ENCODE data around the gene MMP17. TPM values are rescaled to one million over a fixed set of nuclear protein-coding genes. Genes with fewer than 3 reads are reported as not detected.

The MMP17 gene
- total and polyA plus RNA-seq, 2 of the 4 experiments (the other 2 are of a cell fraction), result 1.4 to 11.8 TPM

- no peak for DNase-seq
- no peak for ATAC-seq (ENCODE audit: low read depth)
- CTCF ChIA-PET, result interaction anchor here (0.6 kb wide), 1 partner anchor 1069 kb away, joined by 3 read pairs; no protein-coding TSS in a partner anchor
These were observed 11.7 kb upstream of the MMP17 start for GRCh38 chr12:131816495-131816894.

More at GRCh38 chr12:131816495-131816894, 11.7 kb upstream of the MMP17 start:
- peaks cover 3% of the 10 kb centered on the region; the same call in 1 of the 2 replicates for H3K9me3 ChIP-seq (ENCODE audit: control insufficient read depth, insufficient read depth, low read length)
- no peak overlapping the region for H2BK120ac ChIP-seq (ENCODE audit: low read depth, low read length)
- no peak overlapping the region for H3K56ac ChIP-seq (ENCODE audit: extremely low read depth, insufficient read depth, low read length)
- H3K27me3 ChIP-seq (ENCODE audit: control insufficient read depth, insufficient read depth, low read length), result no peaks in the 10 kb centered on the region; the same call in 1 of the 2 replicates
- H3K4me1 ChIP-seq (ENCODE audit: control insufficient read depth, insufficient read depth, low read length), result no peaks in the 10 kb centered on the region
- H3K9ac ChIP-seq (ENCODE audit: low read depth, low read length), result no peak overlapping the region
- H2BK5ac ChIP-seq (ENCODE audit: low read depth, low read length, poor library complexity, severe bottlenecking), result no peak overlapping the region
- H3K79me1 ChIP-seq (ENCODE audit: low read depth in 1 of 2, low read length in 2 of 2), result no peaks in the 10 kb centered on the region
- no peak overlapping the region for H3K4me2 ChIP-seq (ENCODE audit: low read depth, low read length)
- no peak overlapping the region for H2BK20ac ChIP-seq (ENCODE audit: low read depth, low read length)
- TF ChIP-seq MXI1 (IDR thresholded peaks at IDR 0.05; ENCODE audit: borderline replicate concordance, low read depth, low read length) (no peak), RFX5 (IDR thresholded peaks at IDR 0.05; ENCODE audit: low read depth, low read length) (no peak), CTCF (conservative IDR thresholded peaks at IDR 0.05; ENCODE audit: low read depth, low read length) (no peak), RCOR1 (IDR thresholded peaks at IDR 0.05; ENCODE audit: insufficient replicate concordance, low read length) (no peak)
- H2AK5ac ChIP-seq (ENCODE audit: low read depth, low read length), result no peak overlapping the region
- POLR2A ChIA-PET (ENCODE audit: unreplicated experiment), result interaction anchor here (0.6 kb wide), 1 partner anchor 939 kb away, joined by 3 read pairs; no protein-coding TSS in a partner anchor
- no peak overlapping the region for H3K4ac ChIP-seq (ENCODE audit: low read depth, low read length)
- no peaks in the 10 kb centered on the region for H3K36me3 ChIP-seq (ENCODE audit: control insufficient read depth, insufficient read depth, low read length)
- H2AK9ac ChIP-seq (replicated peaks; ENCODE audit: low read depth, low read length, poor library complexity), result no peak overlapping the region
- WGBS, 2 experiments (ENCODE audit: extremely low coverage in 2 of 2, insufficient read length in 1 of 2), result no CpG with 5 or more reads among the region's 5 CpGs
- no peak overlapping the region for H2BK15ac ChIP-seq (ENCODE audit: low read depth, low read length)
- H4K91ac ChIP-seq (ENCODE audit: insufficient read depth, low read depth, low read length), result no peak overlapping the region
- H3K27ac ChIP-seq (ENCODE audit: insufficient read depth, low read length), result no peak overlapping the region
- intact Hi-C loops (cut with micrococcal nuclease), result no loop called here
- no TSS peak for BruUV-seq (replicated peaks)
- H4K20me1 ChIP-seq (ENCODE audit: insufficient read depth, low read length), result no peaks in the 10 kb centered on the region
- dilution Hi-C loops (cut with HindIII; ENCODE audit: low sequenced_read_pairs, unreplicated experiment), result no loop called here
- no peak overlapping the region for H3K23ac ChIP-seq (ENCODE audit: low read depth, low read length)
- no peak overlapping the region for H4K5ac ChIP-seq (ENCODE audit: low read depth, low read length)
- no peak overlapping the region for H3K4me3 ChIP-seq (ENCODE audit: insufficient read depth, low read depth, low read length)
- no peak overlapping the region for H4K8ac ChIP-seq (ENCODE audit: low read depth in 2 of 2, low read length in 2 of 2)
- H3K14ac ChIP-seq (replicated peaks; ENCODE audit: low read depth, low read length), result no peak overlapping the region
- no peak overlapping the region for H2AFZ ChIP-seq (replicated peaks; ENCODE audit: low read length, poor library complexity)
- H3K18ac ChIP-seq (ENCODE audit: low read depth, low read length), result no peak overlapping the region
- no peaks in the 10 kb centered on the region for H3K9me1 ChIP-seq (ENCODE audit: insufficient read depth, low read length)
- in situ Hi-C loops (cut with MboI; ENCODE audit: low sequenced_read_pairs), result no loop called here
